ENCODE measurements around the gene ITSN2.

- TF ChIP-seq CTCF (IDR thresholded peaks at IDR 0.05; ENCODE audit: poor library complexity) (no peak), EZH2 (IDR thresholded peaks at IDR 0.05; ENCODE audit: borderline replicate concordance) (no peak)
Measured at GRCh38 chr2:24360050-24360962, at the start of gene ITSN2.

Data from hepatocyte (in vitro differentiated cells).